Raji (cell line): ENCODE data around the gene POLR2E.
A peak's percentile ranks its signal among the peaks of the same experiment; 100 is the strongest.

Experiments used
- POLR2A ChIP-seq: IDR thresholded peaks from 2 replicates; pipeline ENCODE4 v1.6.1; 2011; ENCODE audit warnings: low read depth, low read length, control low read depth; ENCODE audit not compliant: insufficient read depth

POLR2E gene

GRCh38 chr19:1094978-1095701 lies at the start of gene POLR2E:
POLR2E (minus strand) TSS chr19:1095375; CDS start chr19:1095315, 60 bp downstream.
- peak; percentile 86 for TF ChIP-seq POLR2A

GRCh38 chr19:1144741-1145140 lies 49.6 kb upstream of the POLR2E start:
- TF ChIP-seq POLR2A = no peak

- TF ChIP-seq POLR2A = no peak
Observed at GRCh38 chr19:1143828-1144399, 48.7 kb upstream of the POLR2E start.

- TF ChIP-seq POLR2A = no peak
Observed at GRCh38 chr19:1141944-1142343, 46.8 kb upstream of the POLR2E start.

- no peak for TF ChIP-seq POLR2A
Observed at GRCh38 chr19:1140272-1141027, 45.3 kb upstream of the POLR2E start.

GRCh38 chr19:1139126-1139525 lies 44.0 kb upstream of the POLR2E start:
- no peak for TF ChIP-seq POLR2A

- no peak for TF ChIP-seq POLR2A
Observed at GRCh38 chr19:1138121-1138520, 42.9 kb upstream of the POLR2E start.

- no peak for TF ChIP-seq POLR2A
Observed at GRCh38 chr19:1136621-1137317, 41.6 kb upstream of the POLR2E start.

GRCh38 chr19:1136201-1136600 lies 41.0 kb upstream of the POLR2E start:
- TF ChIP-seq POLR2A = no peak

- no peak for TF ChIP-seq POLR2A
Observed at GRCh38 chr19:1135454-1135853, 40.3 kb upstream of the POLR2E start.

- TF ChIP-seq POLR2A = no peak
Observed at GRCh38 chr19:1134431-1134830, 39.3 kb upstream of the POLR2E start.

- TF ChIP-seq POLR2A = peak; percentile 68
Observed at GRCh38 chr19:1133471-1133929, 38.3 kb upstream of the POLR2E start.

GRCh38 chr19:1132552-1133383 lies 37.6 kb upstream of the POLR2E start:
- TF ChIP-seq POLR2A = no peak
